H1 (cell line): ENCODE measurements around the gene HLA-DPA1. TPM values are rescaled to one million over a fixed set of nuclear protein-coding genes. Genes with fewer than 3 reads are reported as not detected.
A peak's percentile ranks its signal among the peaks of the same experiment; 100 is the strongest.

ENCODE experiments used
- CTCF ChIA-PET: fragments of 300-600 bp; sonication (Branson Sonifier 250); formaldehyde crosslinking; loops from one replicate; lab custom pipeline; 2021; ENCODE audit not compliant: partially characterized antibody; lab: Charles Lee
- POLR2A ChIA-PET: fragments of 300-600 bp; sonication (Branson Sonifier 250); formaldehyde crosslinking; loops from one replicate; lab custom pipeline; 2021; ENCODE audit warnings: inconsistent platforms; ENCODE audit not compliant: partially characterized antibody; lab: Charles Lee
- DNase-seq, 2 experiments: peaks; one replicate each; pipeline versions ENCODE4 v3.0.0 to v3.0.0-alpha.2; 2010 to 2022; ENCODE audit warnings: low spot score in 2 of 2, low read depth in 1 of 2, mixed read lengths in 1 of 2
- FAIRE-seq: peaks from 2 replicates; lab custom pipeline; 2011; peaks lifted over from hg19 to GRCh38; lab: Jason Lieb, UNC
- H2AFZ ChIP-seq: 2 replicates; pipeline ENCODE4 v1.8.1; 2012; ENCODE audit warnings: low read length, inconsistent platforms
- H2AK5ac ChIP-seq: 2 replicates; pipeline ENCODE4 v1.6.1; 2013; ENCODE audit warnings: low read depth, low read length
- H2BK120ac ChIP-seq: replicated peaks from 2 replicates; pipeline ENCODE3; 2013; ENCODE audit warnings: low read depth, low read length, inconsistent platforms
- H2BK12ac ChIP-seq: 2 replicates; pipeline ENCODE4 v1.6.1; 2013; ENCODE audit warnings: low read depth, low read length
- H2BK15ac ChIP-seq: 2 replicates; pipeline ENCODE4 v1.6.1; 2013; ENCODE audit warnings: low read length
- H2BK20ac ChIP-seq: 2 replicates; pipeline ENCODE4 v1.6.1; 2013; ENCODE audit warnings: low read length
- H2BK5ac ChIP-seq: 2 replicates; pipeline ENCODE4 v1.6.1; 2013; ENCODE audit warnings: low read depth, low read length
- H3K14ac ChIP-seq: 2 replicates; pipeline ENCODE4 v1.6.1; 2013; ENCODE audit warnings: inconsistent platforms; ENCODE audit not compliant: insufficient read length
- H3K18ac ChIP-seq: 2 replicates; pipeline ENCODE4 v1.6.1; 2013; ENCODE audit warnings: low read length; ENCODE audit errors: extremely low read depth
- H3K23ac ChIP-seq: 2 replicates; pipeline ENCODE4 v1.6.1; 2013; ENCODE audit warnings: inconsistent platforms; ENCODE audit not compliant: insufficient read length
- H3K23me2 ChIP-seq: 2 replicates; pipeline ENCODE4 v1.6.1; 2013; ENCODE audit warnings: low read depth, low read length
- H3K27ac ChIP-seq: 2 replicates; pipeline ENCODE4 v1.6.1; 2011; ENCODE audit warnings: low read depth, low read length, inconsistent platforms
- H3K27me3 ChIP-seq, 4 experiments: replicated peaks in 1 of 4; 1 replicate in 1 of 4; 2 replicates in 3 of 4; pipeline versions ENCODE4 v1.6.1 to v1.8.1; 2011 to 2013; ENCODE audit warnings: low read length in 3 of 4, mild to moderate bottlenecking in 3 of 4, inconsistent platforms in 2 of 4, mixed read lengths in 2 of 4, moderate library complexity in 1 of 4; ENCODE audit not compliant: control insufficient read depth in 3 of 4, insufficient read depth in 3 of 4; ENCODE audit errors: extremely low read depth in 1 of 4
- H3K36me3 ChIP-seq, 4 experiments: 2 replicates each; pipeline versions ENCODE4 v1.6.1 to v1.8.1; 2011 to 2013; ENCODE audit warnings: mild to moderate bottlenecking in 4 of 4, low read length in 3 of 4, moderate library complexity in 2 of 4, control low read depth in 1 of 4, inconsistent platforms in 1 of 4; ENCODE audit not compliant: insufficient read depth in 4 of 4, control insufficient read depth in 2 of 4
- H3K4ac ChIP-seq: replicated peaks from 2 replicates; pipeline ENCODE3; 2013; ENCODE audit warnings: low read length, low read depth, mixed read lengths, inconsistent platforms; ENCODE audit not compliant: insufficient read length
- H3K4me1 ChIP-seq, 4 experiments: replicated peaks in 1 of 4; 1 replicate in 1 of 4; 2 replicates in 3 of 4; pipeline versions ENCODE4 v1.6.1 to v1.8.1; 2011 to 2013; ENCODE audit warnings: low read length in 3 of 4, inconsistent platforms in 2 of 4, mixed read lengths in 1 of 4; ENCODE audit not compliant: insufficient read depth in 4 of 4, control insufficient read depth in 3 of 4
- H3K4me2 ChIP-seq, 2 experiments: 2 replicates each; pipeline versions ENCODE4 v1.6.1 to v1.8.1; 2011 to 2013; ENCODE audit warnings: low read depth in 2 of 2, low read length in 2 of 2, control low read depth in 1 of 2, inconsistent platforms in 1 of 2, mild to moderate bottlenecking in 1 of 2; ENCODE audit not compliant: insufficient read depth in 1 of 2
- H3K4me3 ChIP-seq, 4 experiments: fragments of 200-600, 300-600 bp in 1 of 4; sonication (generic), shearing (Covaris generic), sonication (Bioruptor Twin) in 1 of 4; 2 replicates each; pipeline versions ENCODE4 v1.5.1 to v1.8.1; 2011 to 2016; ENCODE audit warnings: low read length in 4 of 4, low read depth in 3 of 4, control low read depth in 2 of 4, inconsistent platforms in 2 of 4, mild to moderate bottlenecking in 2 of 4, mixed read lengths in 1 of 4, moderate library complexity in 1 of 4; ENCODE audit not compliant: insufficient read depth in 2 of 4; ENCODE audit errors: extremely low read depth in 1 of 4
- H3K56ac ChIP-seq: replicated peaks from 2 replicates; pipeline ENCODE3; 2013; ENCODE audit warnings: low read depth, mild to moderate bottlenecking, mixed read lengths, low read length, inconsistent platforms; ENCODE audit not compliant: insufficient read length
- H3K79me1 ChIP-seq: 2 replicates; pipeline ENCODE4 v1.6.1; 2013; ENCODE audit warnings: low read depth, low read length, control low read depth
- H3K79me2 ChIP-seq, 2 experiments: 2 replicates each; pipeline versions ENCODE4 v1.6.1 to v1.8.1; 2012 to 2013; ENCODE audit warnings: low read length in 2 of 2, mild to moderate bottlenecking in 2 of 2, inconsistent platforms in 1 of 2; ENCODE audit not compliant: insufficient read depth in 2 of 2, control insufficient read depth in 1 of 2
- H3K9ac ChIP-seq, 4 experiments: replicated peaks in 1 of 4; 1 replicate in 1 of 4; 2 replicates in 3 of 4; pipeline versions ENCODE4 v1.6.1 to v1.8.1; 2011 to 2013; ENCODE audit warnings: low read depth in 3 of 4, low read length in 3 of 4, control low read depth in 2 of 4, mild to moderate bottlenecking in 2 of 4, moderate library complexity in 2 of 4, inconsistent platforms in 1 of 4; ENCODE audit errors: extremely low read depth in 1 of 4
- H3K9me3 ChIP-seq, 2 experiments: 2 replicates each; pipeline versions ENCODE4 v1.6.1 to v1.8.1; 2012 to 2013; ENCODE audit warnings: mild to moderate bottlenecking in 2 of 2, moderate library complexity in 2 of 2, control low read depth in 1 of 2, inconsistent platforms in 1 of 2, low read depth in 1 of 2, low read length in 1 of 2, mixed read lengths in 1 of 2; ENCODE audit not compliant: insufficient read depth in 2 of 2
- H4K20me1 ChIP-seq, 2 experiments: replicated peaks in 1 of 2; 2 replicates each; pipeline versions ENCODE3 to v1.8.1; 2011 to 2013; ENCODE audit warnings: inconsistent platforms in 2 of 2, low read length in 2 of 2, mild to moderate bottlenecking in 1 of 2; ENCODE audit not compliant: insufficient read depth in 2 of 2, control insufficient read depth in 1 of 2
- H4K5ac ChIP-seq: 2 replicates; pipeline ENCODE4 v1.6.1; 2013; ENCODE audit warnings: low read length, low read depth, mixed read lengths, inconsistent platforms; ENCODE audit not compliant: insufficient read length
- H4K8ac ChIP-seq: 2 replicates; pipeline ENCODE4 v1.8.0; 2013; ENCODE audit warnings: mild to moderate bottlenecking, moderate library complexity, low read length, inconsistent platforms; ENCODE audit not compliant: insufficient read depth; ENCODE audit errors: extremely low read depth
- H4K91ac ChIP-seq: replicated peaks from 2 replicates; pipeline ENCODE3; 2013; ENCODE audit warnings: low read length, mixed read lengths, inconsistent platforms; ENCODE audit not compliant: insufficient read length
- SRF ChIP-seq: IDR thresholded peaks from 2 replicates; pipeline ENCODE4 v1.6.1; 2011; ENCODE audit warnings: mild to moderate bottlenecking, low read depth, low read length, moderate library complexity
- YY1 ChIP-seq: IDR thresholded peaks from 2 replicates; pipeline ENCODE4 v1.6.1; 2011; ENCODE audit warnings: low read depth, mild to moderate bottlenecking, low read length
- WGBS, 2 experiments: shearing (Covaris generic) in 1 of 2; methylation state at CpG; one replicate each; pipeline versions ENCODE4 v1.1.6 to v1.1.7; 2013 to 2015; ENCODE audit warnings: low lambda C conversion rate in 2 of 2, mixed read lengths in 2 of 2, inconsistent platforms in 1 of 2, low coverage in 1 of 2, missing lambda C conversion rate in 1 of 2; ENCODE audit not compliant: insufficient replicate concordance in 2 of 2, insufficient coverage in 1 of 2, insufficient read length in 1 of 2; ENCODE audit errors: extremely low coverage in 1 of 2, missing lambda C conversion rate in 1 of 2; 5-methylcytosine and 5-hydroxymethylcytosine counted together
- polyA plus RNA-seq, 7 experiments: library from polyadenylated mRNA; depleted of rRNA in 3 of 7; stranded (reverse) in 5 of 7; unstranded in 2 of 7; fragments of >200 nt in 5 of 7; fragments of 200-250 nt in 2 of 7; gene quantifications; 1 replicate in 5 of 7; 2 replicates in 1 of 7; 4 replicates in 1 of 7; pipeline versions ENCODE4 v1.2.1 to v1.2.3, GENCODE V29; 2011 to 2013; ENCODE audit warnings: missing spikeins in 2 of 7, mixed read lengths in 2 of 7
- total RNA-seq: library from RNA; stranded (reverse); fragmentation: NEBNext Ultra II Directional; extraction: Animal tissue kit (Norgen Biotek cat#: 25700); gene quantifications from 2 replicates; pipeline ENCODE4 v1.2.1, GENCODE V29; 2021

HLA-DPA1 gene
- total and polyA plus RNA-seq, 2 of the 8 experiments (the other 6 are each of a cell fraction or from before 2014, with no cell fraction given): 6.2 to 13.1 TPM

DNA sequence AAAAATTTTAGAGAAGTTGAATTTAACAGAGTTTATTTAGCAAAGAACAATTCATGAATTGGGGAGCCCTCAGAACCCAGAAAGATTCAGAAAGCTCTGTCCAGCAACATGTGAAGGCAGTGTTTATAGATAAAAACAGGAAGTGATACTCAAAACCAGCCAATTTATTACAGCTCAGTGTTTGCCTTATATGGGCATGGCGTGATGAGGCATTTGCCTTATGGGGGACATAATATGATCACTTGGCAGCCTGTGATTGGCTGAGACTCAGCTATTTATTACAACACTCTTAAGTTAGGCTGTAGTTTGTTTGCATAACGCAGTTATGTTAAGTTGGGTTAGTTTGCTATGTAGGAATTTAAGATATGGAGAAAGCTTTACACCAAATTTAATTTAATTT, 11.5 kb downstream of the HLA-DPA1 start:
- Histone ChIP-seq H2BK20ac (no peak overlapping the region), H3K23ac (no peak overlapping the region), H2BK120ac (no peak overlapping the region), H3K56ac (no peak overlapping the region), H2BK5ac (no peak overlapping the region), H3K14ac (no peak overlapping the region), H3K79me1 (no peaks in the 10 kb centered on the region), H3K4ac (no peak overlapping the region), H3K36me3 (no peaks in the 10 kb centered on the region), H3K23me2 (no peaks in the 10 kb centered on the region), H3K4me1 (0 out of 7 replicates have a peak, but pooled peaks cover 0 to 2% (median 0%) of the 10 kb centered on the region in 4 experiments), H4K8ac (no peak overlapping the region), H3K27me3 (no peaks in the 10 kb centered on the region), H3K27ac (no peak overlapping the region), H3K4me2 (no peak overlapping the region), H3K9me3 (peaks cover 0 to 10% of the 10 kb centered on the region in 2 experiments; a peak in 2 of 4 replicates), H3K9ac (no peak overlapping the region), H3K18ac (no peak overlapping the region), H4K5ac (no peak overlapping the region), H2BK12ac (no peak overlapping the region), H3K4me3 (no peak overlapping the region), H2AFZ (no peak overlapping the region), H2BK15ac (no peak overlapping the region), H4K91ac (no peak overlapping the region), H3K79me2 (no peaks in the 10 kb centered on the region), H2AK5ac (no peak overlapping the region), H4K20me1 (no peaks in the 10 kb centered on the region)
- FAIRE-seq (no peak), DNase-seq (no peak)
- 86% methylated on average over 2 of the region's 2 CpGs; no CpG with 5 or more reads in 1 of the 2 experiments for WGBS, 2 experiments
- CTCF ChIA-PET: interaction anchor here (1.2 to 1.4 kb wide), 2 partner anchors 13 to 20 kb away, joined by 3 to 4 read pairs; no protein-coding TSS in a partner anchor
- POLR2A ChIA-PET: interaction anchor here (1.1 kb wide), 1 partner anchor 90 kb away, joined by 3 read pairs; no protein-coding TSS in a partner anchor
- no peak for TF ChIP-seq YY1
- peak; percentile 93 for TF ChIP-seq SRF
